HG02642 (cell line): ENCODE data around the gene GABRG3.

ENCODE experiments used
- ATAC-seq: cut with Tn5 transposase; IDR thresholded peaks from one replicate; pipeline ENCODE4 v1.9.1; 2021; ENCODE audit warnings: mild to moderate bottlenecking; ENCODE audit not compliant: unreplicated experiment, poor library complexity

GABRG3 gene

GRCh38 chr15:27234593-27234992 lies 263.6 kb downstream of the GABRG3 start:
- no peak for ATAC-seq

GRCh38 chr15:27235161-27235560 lies 264.2 kb downstream of the GABRG3 start:
- no peak for ATAC-seq

- no peak for ATAC-seq
Measured at GRCh38 chr15:27235681-27236080, 264.7 kb downstream of the GABRG3 start.

GRCh38 chr15:27237319-27237939 lies 266.4 kb downstream of the GABRG3 start:
- ATAC-seq, result no peak

- ATAC-seq, result no peak
Measured at GRCh38 chr15:27238209-27238608, 267.2 kb downstream of the GABRG3 start.

GRCh38 chr15:27238707-27239423 lies 267.9 kb downstream of the GABRG3 start:
- ATAC-seq, result no peak

- ATAC-seq, result no peak
Measured at GRCh38 chr15:27241943-27242342, 271.0 kb downstream of the GABRG3 start.

- no peak for ATAC-seq
Measured at GRCh38 chr15:27244047-27244446, 273.1 kb downstream of the GABRG3 start.

- ATAC-seq, result no peak
Measured at GRCh38 chr15:27248251-27248650, 277.3 kb downstream of the GABRG3 start.

- ATAC-seq, result no peak
Measured at GRCh38 chr15:27249046-27249759, 278.2 kb downstream of the GABRG3 start.

GRCh38 chr15:27249760-27250109 lies 278.8 kb downstream of the GABRG3 start:
- no peak for ATAC-seq

GRCh38 chr15:27250223-27250622 lies 279.2 kb downstream of the GABRG3 start:
- no peak for ATAC-seq

- no peak for ATAC-seq
Measured at GRCh38 chr15:27254055-27254454, 283.1 kb downstream of the GABRG3 start.

GRCh38 chr15:27254801-27255200 lies 283.8 kb downstream of the GABRG3 start:
- ATAC-seq, result no peak

- ATAC-seq, result no peak
Measured at GRCh38 chr15:27256446-27256845, 285.5 kb downstream of the GABRG3 start.

GRCh38 chr15:27258287-27258686 lies 287.3 kb downstream of the GABRG3 start:
- no peak for ATAC-seq

- ATAC-seq, result no peak
Measured at GRCh38 chr15:27260523-27260922, 289.5 kb downstream of the GABRG3 start.

- no peak for ATAC-seq
Measured at GRCh38 chr15:27268923-27269322, 297.9 kb downstream of the GABRG3 start.

GRCh38 chr15:27271258-27271657 lies 300.3 kb downstream of the GABRG3 start:
- ATAC-seq, result no peak

GRCh38 chr15:27272427-27272826 lies 301.4 kb downstream of the GABRG3 start:
- ATAC-seq, result no peak

- ATAC-seq, result no peak
Measured at GRCh38 chr15:27273506-27273905, 302.5 kb downstream of the GABRG3 start.

GRCh38 chr15:27278761-27279160 lies 307.8 kb downstream of the GABRG3 start:
- ATAC-seq, result no peak
